Spleen (tissue), 11 donors: ENCODE measurements around the gene PCED1A. TPM values are rescaled to one million over a fixed set of nuclear protein-coding genes. Genes with fewer than 3 reads are reported as not detected.

Experiments
- DNase-seq: peaks from one replicate; pipeline ENCODE4 v3.0.0-alpha.2; 2020
- H3K27ac ChIP-seq, 8 donors: fragments of 200-600 bp; sonication (generic) in 7 of 8; 1 replicate in 4 of 8; 2 replicates in 4 of 8; pipeline versions ENCODE4 v1.5.0 to v1.8.0; 2016 to 2021; ENCODE audit warnings: inconsistent platforms in 4 of 8, mild to moderate bottlenecking in 4 of 8, moderate library complexity in 1 of 8
- H3K27me3 ChIP-seq, 7 donors: fragments of 200-600 bp; sonication (generic) in 6 of 7; replicated peaks in 1 of 7; 1 replicate in 4 of 7; 2 replicates in 3 of 7; pipeline versions ENCODE4 v1.5.0 to v1.8.0; 2016 to 2021; ENCODE audit warnings: inconsistent platforms in 3 of 7, mild to moderate bottlenecking in 1 of 7
- H3K36me3 ChIP-seq, 6 donors: fragments of 200-600 bp; sonication (generic) in 5 of 6; 1 replicate in 4 of 6; 2 replicates in 2 of 6; pipeline versions ENCODE4 v1.5.0 to v1.8.0; 2016 to 2021; ENCODE audit warnings: inconsistent platforms in 2 of 6
- H3K4me1 ChIP-seq, 6 donors: fragments of 200-600 bp; sonication (generic) in 5 of 6; 1 replicate in 3 of 6; 2 replicates in 3 of 6; pipeline versions ENCODE4 v1.5.0 to v1.8.0; 2016 to 2021; ENCODE audit warnings: inconsistent platforms in 3 of 6
- H3K4me3 ChIP-seq, 8 donors: fragments of 200-600 bp; sonication (generic) in 7 of 8; 1 replicate in 4 of 8; 2 replicates in 4 of 8; pipeline versions ENCODE4 v1.5.0 to v1.8.0; 2016 to 2021; ENCODE audit warnings: inconsistent platforms in 4 of 8, mild to moderate bottlenecking in 4 of 8, moderate library complexity in 2 of 8
- H3K9me3 ChIP-seq, 8 donors: fragments of 200-600 bp; sonication (generic) in 7 of 8; 1 replicate in 4 of 8; 2 replicates in 4 of 8; pipeline versions ENCODE4 v1.5.0 to v1.8.0; 2016 to 2021; ENCODE audit warnings: inconsistent platforms in 4 of 8
- POLR2A ChIP-seq, 3 donors: fragments of 450-650 bp; IDR thresholded peaks; one replicate each; pipeline ENCODE4 v1.5.1; 2017; ENCODE audit warnings: antibody characterized with exemption in 3 of 3, mild to moderate bottlenecking in 1 of 3
- POLR2AphosphoS5 ChIP-seq, 3 donors: sonication (generic); formaldehyde crosslinking; IDR thresholded peaks; one replicate each; pipeline ENCODE4 v1.5.1; 2017; ENCODE audit warnings: antibody characterized with exemption in 3 of 3
- WGBS, 5 donors: extraction: QIAGEN DNeasy Blood & Tissue Kit in 3 of 5; methylation state at CpG; one replicate each; pipeline versions ENCODE4 v1.1.5 to v1.1.7; 2013 to 2018; 5-methylcytosine and 5-hydroxymethylcytosine counted together
- intact Hi-C: fragments of 100-400 bp; cut with DNase I; formaldehyde crosslinking; loops from one replicate; pipeline ENCODE4 v1.15.0; 2023; ENCODE audit warnings: low total_unique reads
- polyA plus RNA-seq, 3 donors: library from polyadenylated mRNA; stranded (reverse); fragments of 200-250 nt; gene quantifications; one replicate each; pipeline ENCODE4 v1.2.1, GENCODE V29; 2013
- total RNA-seq, 7 donors: library from RNA; depleted of rRNA in 3 of 7; stranded (reverse); fragments of >200 nt in 3 of 7; fragmentation: NEBNext Ultra II Directional in 4 of 7; extraction: Animal tissue kit (Norgen Biotek cat#: 25700) in 4 of 7; gene quantifications; one replicate each; pipeline versions ENCODE4 v1.1.0 to v1.2.1, GENCODE V29; 2016 to 2021
- TF ChIP-seq, protein P1 (sequence below), 11 experiments: fragments of 200-600 bp in 7 of 11; fragments of 450-650 bp in 4 of 11; sonication (generic) in 4 of 11; IDR thresholded peaks in 8 of 11; conservative IDR thresholded peaks in 3 of 11; 1 replicate in 7 of 11; 2 replicates in 4 of 11; pipeline versions ENCODE4 v1.4.0 to v1.8.0; 2016 to 2021; ENCODE audit warnings: antibody characterized with exemption in 11 of 11, inconsistent platforms in 4 of 11, mild to moderate bottlenecking in 1 of 11
- donor health status: healthy with polysubstance abuse.
- donor health status: DM: no; HTN: no; CAD: no; lungs with moderate emphysema.
- donor health status: DM: no; HTN: no; CAD: no.
- donor health status: Bipolar disorder and iron deficiency.
- donor health status: healthy.
- donor health status: DM: no; HTN: no; CAD: no.
- donor health status: DM: yes; HTN: yes; CAD: no.

Gene PCED1A
- total and polyA plus RNA-seq, 10 donors = 38.2 to 165 (median 56.9) TPM

- Histone ChIP-seq H3K36me3 (no peaks in the 10 kb centered on the region), H3K27ac (peak overlapping the region; percentile 58 to 94 (median 92)), H3K4me3 (peak overlapping the region; percentile 81 to 95 (median 92)), H3K4me1 (peaks cover 8 to 79% (median 51%) of the 10 kb centered on the region in 6 donors), H3K9me3 (no peaks in the 10 kb centered on the region), H3K27me3 (peaks cover 0 to 14% (median 0%) of the 10 kb centered on the region in 7 donors)
- TF ChIP-seq POLR2A (IDR thresholded peaks at IDR 0.05) = no peak
- no peak for TF ChIP-seq POLR2AphosphoS5 (IDR thresholded peaks at IDR 0.05)
- TF ChIP-seq, protein P1, sequence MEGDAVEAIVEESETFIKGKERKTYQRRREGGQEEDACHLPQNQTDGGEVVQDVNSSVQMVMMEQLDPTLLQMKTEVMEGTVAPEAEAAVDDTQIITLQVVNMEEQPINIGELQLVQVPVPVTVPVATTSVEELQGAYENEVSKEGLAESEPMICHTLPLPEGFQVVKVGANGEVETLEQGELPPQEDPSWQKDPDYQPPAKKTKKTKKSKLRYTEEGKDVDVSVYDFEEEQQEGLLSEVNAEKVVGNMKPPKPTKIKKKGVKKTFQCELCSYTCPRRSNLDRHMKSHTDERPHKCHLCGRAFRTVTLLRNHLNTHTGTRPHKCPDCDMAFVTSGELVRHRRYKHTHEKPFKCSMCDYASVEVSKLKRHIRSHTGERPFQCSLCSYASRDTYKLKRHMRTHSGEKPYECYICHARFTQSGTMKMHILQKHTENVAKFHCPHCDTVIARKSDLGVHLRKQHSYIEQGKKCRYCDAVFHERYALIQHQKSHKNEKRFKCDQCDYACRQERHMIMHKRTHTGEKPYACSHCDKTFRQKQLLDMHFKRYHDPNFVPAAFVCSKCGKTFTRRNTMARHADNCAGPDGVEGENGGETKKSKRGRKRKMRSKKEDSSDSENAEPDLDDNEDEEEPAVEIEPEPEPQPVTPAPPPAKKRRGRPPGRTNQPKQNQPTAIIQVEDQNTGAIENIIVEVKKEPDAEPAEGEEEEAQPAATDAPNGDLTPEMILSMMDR (IDR thresholded peaks at IDR 0.05 in 8 of 11, conservative IDR thresholded peaks at IDR 0.05 in 3 of 11) = no peak
- peak; percentile 94 for DNase-seq
- 0 to 2% (median 1%) methylated on average over 3 to 29 of the region's 29 CpGs for WGBS, 5 donors
- intact Hi-C loops = loop anchor here (10.0 kb wide), 1 partner anchor 121 kb away; no protein-coding TSS in a partner anchor
These were observed 33.2 kb upstream of the PCED1A start for GRCh38 chr20:2873747-2874041.

DNA sequence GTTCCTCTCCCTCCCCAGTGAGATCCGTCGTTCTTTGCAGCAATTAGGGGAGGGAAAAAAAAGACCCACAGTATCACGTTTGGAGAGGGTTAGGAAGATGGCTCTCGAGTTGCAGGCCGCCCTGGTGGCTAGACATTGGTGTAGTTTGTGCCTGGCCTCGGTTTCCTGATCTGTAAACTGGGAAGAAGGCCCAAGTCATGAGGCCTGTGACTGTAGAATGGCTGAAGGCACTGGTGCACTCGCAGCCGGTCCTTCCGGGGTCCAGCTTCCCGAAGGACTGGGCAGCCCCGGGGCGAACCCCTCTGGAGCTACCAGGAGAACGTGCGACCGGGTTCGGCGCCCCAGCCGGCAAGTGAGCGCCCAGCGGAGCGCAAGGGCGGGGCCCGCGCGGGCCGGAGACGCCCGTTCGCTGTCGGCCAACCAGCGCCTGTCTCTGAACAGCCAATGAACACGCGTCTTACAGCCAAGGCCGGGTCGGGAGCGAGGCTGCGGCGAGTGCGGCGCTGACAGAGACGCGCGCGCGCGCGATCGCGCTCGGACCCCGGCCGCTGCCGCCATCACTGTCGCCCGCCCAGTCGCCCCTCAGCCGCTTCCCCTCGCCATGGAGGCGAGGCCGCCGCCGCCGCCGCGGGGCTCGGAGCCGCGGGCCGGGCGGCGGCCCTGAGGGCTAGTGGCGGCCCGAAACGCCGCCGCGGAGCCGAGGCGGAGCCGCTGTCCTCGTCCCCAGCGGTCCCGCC is 32.7 kb upstream of the PCED1A start, which contains the start of gene PTPRA:
Gene PTPRA (plus strand): TSS at position 472 of the 737 bp plus-strand sequence. CDS start 90,797 bp downstream, outside the sequence.
- H3K4me1 ChIP-seq = peaks cover 8 to 74% (median 51%) of the 10 kb centered on the region in 6 donors
- 0% methylated on average over 33 to 83 of the region's 83 CpGs for WGBS, 5 donors
- H3K9me3 ChIP-seq = no peaks in the 10 kb centered on the region
- no peaks in the 10 kb centered on the region for H3K36me3 ChIP-seq
- TF ChIP-seq POLR2AphosphoS5 (IDR thresholded peaks at IDR 0.05) = peak; percentile 92 to 94 (median 94)
- TF ChIP-seq POLR2A (IDR thresholded peaks at IDR 0.05) = peak in 2 of 3 donors; percentile 69
- TF ChIP-seq, protein P1 (IDR thresholded peaks at IDR 0.05 in 8 of 11, conservative IDR thresholded peaks at IDR 0.05 in 3 of 11) = no peak
- H3K4me3 ChIP-seq = peak within 1 kb of the TSS; percentile 81 to 95 (median 92)
- peaks cover 0 to 14% (median 0%) of the 10 kb centered on the region in 7 donors for H3K27me3 ChIP-seq
- intact Hi-C loops = loop anchor here (10.0 kb wide), 1 partner anchor 122 kb away; no protein-coding TSS in a partner anchor
- peak within 1 kb of the TSS; percentile 58 to 94 (median 92) for H3K27ac ChIP-seq
- DNase-seq = peak; percentile 97

GRCh38 chr20:2872459-2873009 is 32.1 kb upstream of the PCED1A start:
- peaks cover 8 to 74% (median 54%) of the 10 kb centered on the region in 6 donors for H3K4me1 ChIP-seq
- WGBS, 5 donors = 0 to 1% (median 0%) methylated on average over 14 to 49 of the region's 49 CpGs
- H3K4me3 ChIP-seq = peak overlapping the region; percentile 81 to 95 (median 92)
- DNase-seq = peak; percentile 92
- H3K9me3 ChIP-seq = no peaks in the 10 kb centered on the region
- no peaks in the 10 kb centered on the region for H3K36me3 ChIP-seq
- H3K27me3 ChIP-seq = peaks cover 0 to 14% (median 0%) of the 10 kb centered on the region in 7 donors
- peak overlapping the region in 7 of 8 donors; percentile 85 to 94 (median 92) for H3K27ac ChIP-seq
- no peak for TF ChIP-seq POLR2A (IDR thresholded peaks at IDR 0.05)
- TF ChIP-seq, protein P1 (IDR thresholded peaks at IDR 0.05 in 8 of 11, conservative IDR thresholded peaks at IDR 0.05 in 3 of 11) = peak in 9 of 11 experiments; percentile 6 to 63 (median 37)
- TF ChIP-seq POLR2AphosphoS5 (IDR thresholded peaks at IDR 0.05) = peak in 1 of 3 donors; percentile 4
- intact Hi-C loops = loop anchor here (10.0 kb wide), 1 partner anchor 122 kb away; no protein-coding TSS in a partner anchor
